Endothelial cell of umbilical vein (primary cell): ENCODE data around the gene GPR153. TPM values are rescaled to one million over a fixed set of nuclear protein-coding genes. Genes with fewer than 3 reads are reported as not detected.

Experiments used
- BruUV-seq: library from RNA; stranded (reverse); fragments of 400-500 nt; replicated peaks from 2 replicates; lab custom pipeline; 2021; lab: Mats Ljungman, UMichigan
- CTCF ChIA-PET: fragments of 300-600, 350-600 bp; sonication (Branson Sonifier 250); formaldehyde crosslinking; loops from one replicate; lab custom pipeline; 2021; ENCODE audit warnings: antibody characterized with exemption, inconsistent platforms; lab: Charles Lee
- POLR2A ChIA-PET: fragments of 300-600, 350-600 bp; sonication (Branson Sonifier 250); formaldehyde crosslinking; loops from one replicate; lab custom pipeline; 2021; ENCODE audit warnings: antibody characterized with exemption, inconsistent platforms; lab: Charles Lee
- DNase-seq: peaks from one replicate; pipeline ENCODE4 v3.0.0-alpha.2; 2011; ENCODE audit warnings: low read depth, low spot score
- FAIRE-seq: peaks from 2 replicates; lab custom pipeline; 2011; peaks lifted over from hg19 to GRCh38; lab: Jason Lieb, UNC
- H2AFZ ChIP-seq: 2 replicates; pipeline ENCODE4 v1.6.0; 2012; ENCODE audit warnings: low read depth, low read length, control low read depth, inconsistent platforms
- H3K27ac ChIP-seq: 2 replicates; pipeline ENCODE4 v1.5.1; 2011; ENCODE audit warnings: low read depth, mild to moderate bottlenecking, control low read depth, low read length, moderate library complexity; ENCODE audit not compliant: insufficient read depth
- H3K27me3 ChIP-seq, 2 experiments: 2 replicates each; pipeline versions ENCODE4 v1.6.0 to v1.6.1; 2011; ENCODE audit warnings: low read length in 2 of 2, mixed read lengths in 1 of 2; ENCODE audit not compliant: control insufficient read depth in 2 of 2, insufficient read depth in 2 of 2
- H3K36me3 ChIP-seq, 2 experiments: 2 replicates in 1 of 2; 3 replicates in 1 of 2; pipeline ENCODE4 v1.5.1; 2011; ENCODE audit warnings: low read length in 2 of 2, mild to moderate bottlenecking in 1 of 2, moderate library complexity in 1 of 2; ENCODE audit not compliant: control insufficient read depth in 2 of 2, insufficient read depth in 2 of 2; ENCODE audit errors: extremely low read depth in 1 of 2
- H3K4me1 ChIP-seq: 3 replicates; pipeline ENCODE4 v1.5.1; 2011; ENCODE audit warnings: mild to moderate bottlenecking, low read length; ENCODE audit not compliant: control insufficient read depth, insufficient read depth; ENCODE audit errors: extremely low read depth
- H3K4me2 ChIP-seq: 2 replicates; pipeline ENCODE4 v1.6.1; 2011; ENCODE audit warnings: low read length, control low read depth, mixed read lengths; ENCODE audit not compliant: insufficient read depth
- H3K4me3 ChIP-seq, 3 experiments: fragments of 200-600 bp in 1 of 3; sonication (generic), shearing (Covaris generic) in 1 of 3; replicated peaks in 1 of 3; 2 replicates each; pipeline ENCODE4 v1.5.1; 2011 to 2016; ENCODE audit warnings: control low read depth in 3 of 3, low read length in 3 of 3, mild to moderate bottlenecking in 2 of 3, inconsistent platforms in 1 of 3, low read depth in 1 of 3, moderate library complexity in 1 of 3; ENCODE audit not compliant: insufficient read depth in 1 of 3
- H3K79me2 ChIP-seq: 2 replicates; pipeline ENCODE4 v1.6.0; 2012; ENCODE audit warnings: low read length, inconsistent platforms; ENCODE audit not compliant: control insufficient read depth, insufficient read depth
- H3K9ac ChIP-seq: replicated peaks from 2 replicates; pipeline ENCODE3; 2011; ENCODE audit warnings: low read length, control low read depth; ENCODE audit not compliant: insufficient read depth; ENCODE audit errors: extremely low read depth
- H3K9me1 ChIP-seq: replicated peaks from 3 replicates; pipeline ENCODE4 v1.6.0; 2011; ENCODE audit warnings: mild to moderate bottlenecking, low read length; ENCODE audit not compliant: control insufficient read depth, insufficient read depth; ENCODE audit errors: extremely low read depth
- H3K9me3 ChIP-seq: replicated peaks from 2 replicates; pipeline ENCODE4 v1.5.1; 2012; ENCODE audit warnings: low read length, inconsistent platforms; ENCODE audit not compliant: control insufficient read depth, insufficient read depth
- H4K20me1 ChIP-seq: replicated peaks from 2 replicates; pipeline ENCODE3; 2011; ENCODE audit warnings: mild to moderate bottlenecking, low read length; ENCODE audit not compliant: control insufficient read depth, insufficient read depth; ENCODE audit errors: extremely low read depth
- EZH2 ChIP-seq: IDR thresholded peaks from 2 replicates; pipeline ENCODE4 v1.6.1; 2012; ENCODE audit warnings: borderline replicate concordance, low read depth, mild to moderate bottlenecking, moderate library complexity, low read length, inconsistent platforms; ENCODE audit not compliant: severe bottlenecking
- FOS ChIP-seq: IDR thresholded peaks from 2 replicates; pipeline ENCODE4 v1.6.1; 2011; ENCODE audit warnings: mild to moderate bottlenecking, low read length, moderate library complexity, borderline replicate concordance; ENCODE audit not compliant: insufficient read depth
- GATA2 ChIP-seq: IDR thresholded peaks from 2 replicates; pipeline ENCODE4 v1.7.0; 2011; ENCODE audit warnings: low read depth, mild to moderate bottlenecking, moderate library complexity, mixed read lengths, low read length; ENCODE audit not compliant: insufficient read length, insufficient read depth
- JUN ChIP-seq: IDR thresholded peaks from 2 replicates; pipeline ENCODE4 v1.6.1; 2011; ENCODE audit warnings: borderline replicate concordance, low read depth; ENCODE audit not compliant: insufficient read length, insufficient read depth
- MYC ChIP-seq: IDR thresholded peaks from one replicate; pipeline ENCODE4 v1.6.1; 2011; ENCODE audit warnings: mild to moderate bottlenecking, low read depth, low read length
- POLR2A ChIP-seq: IDR thresholded peaks from 2 replicates; pipeline ENCODE4 v1.6.1; 2012; ENCODE audit warnings: low read depth, mild to moderate bottlenecking, control low read depth, low read length
- POLR2AphosphoS5 ChIP-seq: IDR thresholded peaks from 2 replicates; pipeline ENCODE4 v1.6.1; 2012; ENCODE audit warnings: low read depth, mild to moderate bottlenecking, control low read depth, low read length, moderate library complexity; ENCODE audit not compliant: insufficient read depth
- dilution Hi-C: fragments of 300-500 bp; cut with MboI; formaldehyde crosslinking; loops from one replicate; pipeline ENCODE4 v1.15.0; 2019; ENCODE audit warnings: low sequenced_read_pairs; ENCODE audit not compliant: extremely low pct_ligation_motif_present
- intact Hi-C: fragments of 100-400 bp; cut with micrococcal nuclease; formaldehyde crosslinking; loops from one replicate; pipeline ENCODE4 v1.10.0; 2022
- polyA plus RNA-seq, 4 experiments: library from polyadenylated mRNA; depleted of rRNA in 3 of 4; stranded (reverse) in 3 of 4; unstranded in 1 of 4; fragments of >200 nt; gene quantifications; 2 replicates each; pipeline versions ENCODE4 v1.2.1 to v1.2.3, GENCODE V29; 2011 to 2012; ENCODE audit warnings: missing spikeins in 1 of 4
- total RNA-seq: library from RNA; stranded (reverse); gene quantifications from 2 replicates; pipeline ENCODE4 v1.2.3, GENCODE V29; 2021
- TF ChIP-seq, protein P1 (sequence below), 2 donors: IDR thresholded peaks; 1 replicate in 1 of 2; 2 replicates in 1 of 2; pipeline ENCODE4 v1.5.1; 2011; ENCODE audit warnings: low read length in 2 of 2, mild to moderate bottlenecking in 2 of 2, moderate library complexity in 2 of 2, control low read depth in 1 of 2, inconsistent platforms in 1 of 2, low read depth in 1 of 2; ENCODE audit not compliant: insufficient read depth in 1 of 2; ENCODE audit errors: extremely low read depth in 1 of 2
- TF ChIP-seq, protein P2 (sequence below): IDR thresholded peaks from 2 replicates; pipeline ENCODE4 v1.6.1; 2011; ENCODE audit not compliant: insufficient read depth, insufficient read length

Gene GPR153
- total and polyA plus RNA-seq, 2 donors (not counting 3 experiments of a cell fraction or from before 2014, with no cell fraction given): 3.1 to 3.9 TPM

DNA sequence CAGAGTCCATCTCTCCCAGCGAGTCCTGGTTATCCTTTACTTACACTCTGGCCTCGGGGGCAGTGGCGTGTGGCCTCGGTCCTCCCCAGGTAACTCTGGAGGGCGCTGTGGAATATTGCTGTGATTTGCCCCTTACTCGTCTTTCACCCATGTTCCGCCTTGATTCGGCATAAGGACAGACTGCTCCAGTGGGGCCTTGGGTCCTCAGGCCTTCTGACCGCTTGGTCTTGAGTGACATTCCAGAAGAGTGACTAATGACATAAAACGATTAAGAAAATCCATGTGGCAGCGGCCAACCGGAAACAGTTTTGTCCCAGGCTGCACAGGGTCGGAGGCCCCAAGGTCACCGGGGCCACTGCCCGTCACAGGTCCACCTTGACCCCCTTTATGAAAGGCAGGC lies 36.2 kb downstream of the GPR153 start:
- ChIA-PET POLR2A (no interaction called here), CTCF (interaction anchor here (1.2 kb wide), 1 partner anchor 20 kb away, joined by 5 read pairs; no protein-coding TSS in a partner anchor)
- DNase-seq (no peak), FAIRE-seq (no peak)
- intact Hi-C loops (no loop called here), dilution Hi-C loops (no loop called here)
- H3K4me1 ChIP-seq: no peaks in the 10 kb centered on the region
- H3K36me3 ChIP-seq: peaks cover 8 to 23% of the 10 kb centered on the region in 2 experiments
- no peak overlapping the region for H3K4me2 ChIP-seq
- no peak overlapping the region for H3K9ac ChIP-seq
- H3K4me3 ChIP-seq: no peak overlapping the region
- no peaks in the 10 kb centered on the region for H3K27me3 ChIP-seq
- no TSS peak for BruUV-seq
- no peak overlapping the region for H2AFZ ChIP-seq
- no peaks in the 10 kb centered on the region for H3K9me3 ChIP-seq
- TF ChIP-seq, protein P1, sequence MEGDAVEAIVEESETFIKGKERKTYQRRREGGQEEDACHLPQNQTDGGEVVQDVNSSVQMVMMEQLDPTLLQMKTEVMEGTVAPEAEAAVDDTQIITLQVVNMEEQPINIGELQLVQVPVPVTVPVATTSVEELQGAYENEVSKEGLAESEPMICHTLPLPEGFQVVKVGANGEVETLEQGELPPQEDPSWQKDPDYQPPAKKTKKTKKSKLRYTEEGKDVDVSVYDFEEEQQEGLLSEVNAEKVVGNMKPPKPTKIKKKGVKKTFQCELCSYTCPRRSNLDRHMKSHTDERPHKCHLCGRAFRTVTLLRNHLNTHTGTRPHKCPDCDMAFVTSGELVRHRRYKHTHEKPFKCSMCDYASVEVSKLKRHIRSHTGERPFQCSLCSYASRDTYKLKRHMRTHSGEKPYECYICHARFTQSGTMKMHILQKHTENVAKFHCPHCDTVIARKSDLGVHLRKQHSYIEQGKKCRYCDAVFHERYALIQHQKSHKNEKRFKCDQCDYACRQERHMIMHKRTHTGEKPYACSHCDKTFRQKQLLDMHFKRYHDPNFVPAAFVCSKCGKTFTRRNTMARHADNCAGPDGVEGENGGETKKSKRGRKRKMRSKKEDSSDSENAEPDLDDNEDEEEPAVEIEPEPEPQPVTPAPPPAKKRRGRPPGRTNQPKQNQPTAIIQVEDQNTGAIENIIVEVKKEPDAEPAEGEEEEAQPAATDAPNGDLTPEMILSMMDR (IDR thresholded peaks at IDR 0.05; ENCODE audit: extremely low read depth in 1 of 2, insufficient read depth in 1 of 2, low read depth in 1 of 2, low read length in 2 of 2): no peak
- TF ChIP-seq JUN (no peak), FOS (no peak), EZH2 (no peak), POLR2A (no peak), MYC (no peak), GATA2 (no peak), POLR2AphosphoS5 (no peak)
- TF ChIP-seq, protein P2, sequence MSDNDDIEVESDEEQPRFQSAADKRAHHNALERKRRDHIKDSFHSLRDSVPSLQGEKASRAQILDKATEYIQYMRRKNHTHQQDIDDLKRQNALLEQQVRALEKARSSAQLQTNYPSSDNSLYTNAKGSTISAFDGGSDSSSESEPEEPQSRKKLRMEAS: no peak
- H3K27ac ChIP-seq: no peak overlapping the region
- no peaks in the 10 kb centered on the region for H3K9me1 ChIP-seq
- no peaks in the 10 kb centered on the region for H4K20me1 ChIP-seq
- peaks cover 6% of the 10 kb centered on the region for H3K79me2 ChIP-seq
